H9 (cell line): ENCODE data around the gene ENO4. TPM values are rescaled to one million over a fixed set of nuclear protein-coding genes. Genes with fewer than 3 reads are reported as not detected.

ENCODE experiments used
- DNase-seq: peaks from one replicate; pipeline ENCODE4 v3.0.0-alpha.2; 2017
- H2AFZ ChIP-seq: one replicate; pipeline ENCODE4 v1.6.1; 2013; ENCODE audit warnings: mild to moderate bottlenecking, low read length, control low read depth, moderate library complexity
- H2AK5ac ChIP-seq: 2 replicates; pipeline ENCODE4 v1.6.1; 2013; ENCODE audit warnings: low read length, control low read depth, mixed read lengths; ENCODE audit not compliant: insufficient read length
- H2BK120ac ChIP-seq: one replicate; pipeline ENCODE4 v1.6.1; 2013; ENCODE audit warnings: low read depth, mild to moderate bottlenecking, low read length, control low read depth, inconsistent platforms; ENCODE audit not compliant: poor library complexity, severe bottlenecking
- H2BK12ac ChIP-seq: 2 replicates; pipeline ENCODE4 v1.6.1; 2013; ENCODE audit warnings: low read length, control low read depth, mixed read lengths, low read depth; ENCODE audit not compliant: insufficient read length
- H2BK15ac ChIP-seq: 2 replicates; pipeline ENCODE4 v1.6.1; 2013; ENCODE audit warnings: low read depth, low read length, control low read depth
- H2BK20ac ChIP-seq: one replicate; pipeline ENCODE4 v1.6.1; 2013; ENCODE audit warnings: low read depth, mild to moderate bottlenecking, low read length, control low read depth, inconsistent platforms; ENCODE audit not compliant: poor library complexity, severe bottlenecking
- H2BK5ac ChIP-seq: 2 replicates; pipeline ENCODE4 v1.6.1; 2013; ENCODE audit warnings: low read length, control low read depth, mixed read lengths; ENCODE audit not compliant: insufficient read length
- H3K14ac ChIP-seq: 2 replicates; pipeline ENCODE4 v1.6.1; 2013; ENCODE audit warnings: low read length, control low read depth; ENCODE audit not compliant: insufficient read depth
- H3K18ac ChIP-seq: 2 replicates; pipeline ENCODE4 v1.6.1; 2013; ENCODE audit warnings: low read depth, mild to moderate bottlenecking, mixed read lengths, low read length, control low read depth; ENCODE audit not compliant: insufficient read length
- H3K23ac ChIP-seq: 2 replicates; pipeline ENCODE4 v1.6.1; 2013; ENCODE audit warnings: low read length, control low read depth, mixed read lengths, low read depth; ENCODE audit not compliant: insufficient read length
- H3K23me2 ChIP-seq: 2 replicates; pipeline ENCODE4 v1.6.1; 2013; ENCODE audit warnings: low read depth, mild to moderate bottlenecking, mixed read lengths, low read length, control low read depth; ENCODE audit not compliant: insufficient read length, poor library complexity, severe bottlenecking
- H3K27ac ChIP-seq: 2 replicates; pipeline ENCODE4 v1.5.1; 2013; ENCODE audit warnings: low read length, control low read depth, mixed read lengths, low read depth; ENCODE audit not compliant: insufficient read length
- H3K27me3 ChIP-seq: 2 replicates; pipeline ENCODE4 v1.6.1; 2013; ENCODE audit warnings: low read length, control low read depth, inconsistent platforms; ENCODE audit not compliant: insufficient read depth
- H3K4ac ChIP-seq: 2 replicates; pipeline ENCODE4 v1.6.1; 2013; ENCODE audit warnings: low read depth, mild to moderate bottlenecking, control low read depth, inconsistent platforms, low read length, moderate library complexity
- H3K4me1 ChIP-seq: 2 replicates; pipeline ENCODE4 v1.6.1; 2013; ENCODE audit warnings: low read length, control low read depth, inconsistent platforms; ENCODE audit not compliant: insufficient read depth
- H3K4me2 ChIP-seq: 2 replicates; pipeline ENCODE4 v1.6.1; 2013; ENCODE audit warnings: low read length, control low read depth, mixed read lengths; ENCODE audit not compliant: insufficient read length, insufficient read depth
- H3K56ac ChIP-seq: 2 replicates; pipeline ENCODE4 v1.6.1; 2013; ENCODE audit warnings: low read depth, mild to moderate bottlenecking, mixed read lengths, low read length, control low read depth; ENCODE audit not compliant: insufficient read length
- H3K79me1 ChIP-seq: 2 replicates; pipeline ENCODE4 v1.6.1; 2013; ENCODE audit warnings: low read depth, mild to moderate bottlenecking, moderate library complexity, low read length, control low read depth, inconsistent platforms; ENCODE audit not compliant: insufficient read depth, poor library complexity, severe bottlenecking
- H3K79me2 ChIP-seq: 2 replicates; pipeline ENCODE4 v1.6.1; 2013; ENCODE audit warnings: low read length, control low read depth, inconsistent platforms; ENCODE audit not compliant: insufficient read depth
- H3K9ac ChIP-seq: 2 replicates; pipeline ENCODE4 v1.6.1; 2013; ENCODE audit warnings: low read length, control low read depth, mixed read lengths; ENCODE audit not compliant: insufficient read length; ENCODE audit errors: extremely low read depth
- H3K9me3 ChIP-seq: one replicate; pipeline ENCODE4 v1.6.1; 2013; ENCODE audit warnings: low read depth, low read length, inconsistent platforms; ENCODE audit not compliant: control insufficient read depth
- H3T11ph ChIP-seq: one replicate; pipeline ENCODE4 v1.6.1; 2013; ENCODE audit warnings: mild to moderate bottlenecking, low read length, control low read depth, inconsistent platforms
- H4K20me1 ChIP-seq: one replicate; pipeline ENCODE4 v1.6.1; 2013; ENCODE audit not compliant: control insufficient read depth, insufficient read length, insufficient read depth
- H4K5ac ChIP-seq: 2 replicates; pipeline ENCODE4 v1.6.1; 2013; ENCODE audit warnings: low read depth, mild to moderate bottlenecking, mixed read lengths, low read length, control low read depth; ENCODE audit not compliant: insufficient read length
- H4K8ac ChIP-seq: replicated peaks from 2 replicates; pipeline ENCODE4 v1.6.1; 2013; ENCODE audit warnings: low read length, control low read depth, mixed read lengths, low read depth; ENCODE audit not compliant: insufficient read length
- H4K91ac ChIP-seq: 2 replicates; pipeline ENCODE4 v1.6.1; 2013; ENCODE audit warnings: low read depth, mild to moderate bottlenecking, moderate library complexity, mixed read lengths, low read length, control low read depth; ENCODE audit not compliant: insufficient read length
- H3K27ac Mint-ChIP-seq, 3 experiments: 2 replicates in 2 of 3; 3 replicates in 1 of 3; pipeline ENCODE4 v1.8.0; 2020 to 2021; ENCODE audit warnings: mixed read lengths in 3 of 3, mild to moderate bottlenecking in 1 of 3, moderate library complexity in 1 of 3
- H3K27me3 Mint-ChIP-seq: 2 replicates; pipeline ENCODE4 v1.8.0; 2021; ENCODE audit warnings: low read depth, mild to moderate bottlenecking, moderate library complexity, mixed read lengths
- H3K36me3 Mint-ChIP-seq, 3 experiments: 2 replicates in 2 of 3; 3 replicates in 1 of 3; pipeline ENCODE4 v1.8.0; 2020 to 2021; ENCODE audit warnings: low read depth in 3 of 3, mixed read lengths in 3 of 3; ENCODE audit not compliant: insufficient read depth in 1 of 3
- H3K4me1 Mint-ChIP-seq, 2 experiments: 2 replicates each; pipeline ENCODE4 v1.8.0; 2020; ENCODE audit warnings: mixed read lengths in 2 of 2
- H3K4me3 Mint-ChIP-seq, 2 experiments: 2 replicates in 1 of 2; 3 replicates in 1 of 2; pipeline ENCODE4 v1.8.0; 2020 to 2021; ENCODE audit warnings: mild to moderate bottlenecking in 2 of 2, mixed read lengths in 2 of 2, moderate library complexity in 1 of 2
- H3K9me3 Mint-ChIP-seq, 2 experiments: 2 replicates in 1 of 2; 3 replicates in 1 of 2; pipeline ENCODE4 v1.8.0; 2020; ENCODE audit warnings: mild to moderate bottlenecking in 2 of 2, mixed read lengths in 2 of 2, moderate library complexity in 1 of 2
- WGBS: extraction: QIAGEN DNeasy Blood & Tissue Kit; methylation state at CpG from one replicate; pipeline ENCODE4 v1.1.7; 2013; ENCODE audit warnings: missing lambda C conversion rate, low lambda C conversion rate, mixed read lengths; ENCODE audit not compliant: insufficient read length; ENCODE audit errors: extremely low coverage; 5-methylcytosine and 5-hydroxymethylcytosine counted together
- total RNA-seq: library from RNA; stranded (reverse); gene quantifications from 2 replicates; pipeline ENCODE4 v1.2.1, GENCODE V29; 2021
- TF ChIP-seq, protein P1 (sequence below): fragments of 200-600 bp; sonication (generic); conservative IDR thresholded peaks from 3 replicates; pipeline ENCODE4 v1.8.0; 2021; ENCODE audit warnings: antibody characterized with exemption, mild to moderate bottlenecking

Gene ENO4
- total RNA-seq, 1 experiment from 2014 or later: 0.26 TPM

DNA sequence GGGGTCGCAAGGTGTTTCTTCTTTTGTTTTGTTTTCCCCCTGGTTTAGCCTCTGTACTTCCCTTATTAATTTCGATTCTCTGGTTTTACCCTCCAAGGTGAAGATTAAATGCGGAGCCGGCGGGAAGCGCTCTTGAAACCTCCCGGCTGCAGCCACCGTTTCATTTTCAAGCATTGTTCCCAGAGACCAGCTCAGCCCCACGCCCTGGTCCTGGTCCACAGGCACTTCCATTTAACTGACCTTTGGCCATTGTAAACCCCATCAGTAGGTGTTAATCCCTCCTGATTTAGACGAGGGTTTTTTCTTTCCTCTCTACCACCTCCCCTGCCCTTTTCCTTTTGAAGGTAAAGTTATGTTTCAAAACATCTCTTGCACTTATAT lies 39.2 kb upstream of the ENO4 start:
- Histone ChIP-seq H3K4me1 (0 out of 2 replicates have a peak, but pooled peaks cover 2% of the 10 kb centered on the region), H3K23me2 (no peaks in the 10 kb centered on the region), H4K20me1 (no peaks in the 10 kb centered on the region), H3K27me3 (no peaks in the 10 kb centered on the region; the same call in 1 of the 2 replicates), H3K23ac (no peak overlapping the region), H3K4ac (no peak overlapping the region), H4K91ac (no peak overlapping the region), H2AK5ac (no peak overlapping the region), H2BK20ac (no peak overlapping the region), H3K79me2 (no peaks in the 10 kb centered on the region), H3K27ac (no peak overlapping the region), H3K4me2 (no peak overlapping the region), H2AFZ (no peak overlapping the region), H4K8ac (no peak overlapping the region), H3K18ac (no peak overlapping the region), H4K5ac (no peak overlapping the region), H2BK5ac (no peak overlapping the region), H2BK120ac (no peak overlapping the region), H3K9me3 (no peaks in the 10 kb centered on the region), H3K56ac (no peak overlapping the region), H2BK12ac (no peak overlapping the region), H3K79me1 (no peaks in the 10 kb centered on the region), H3K14ac (no peak overlapping the region), H3T11ph (no peak overlapping the region), H2BK15ac (no peak overlapping the region), H3K9ac (no peak overlapping the region)
- H3K27me3 Mint-ChIP-seq: peaks cover 43% of the 10 kb centered on the region
- no peak overlapping the region for H3K27ac Mint-ChIP-seq
- TF ChIP-seq, protein P1, sequence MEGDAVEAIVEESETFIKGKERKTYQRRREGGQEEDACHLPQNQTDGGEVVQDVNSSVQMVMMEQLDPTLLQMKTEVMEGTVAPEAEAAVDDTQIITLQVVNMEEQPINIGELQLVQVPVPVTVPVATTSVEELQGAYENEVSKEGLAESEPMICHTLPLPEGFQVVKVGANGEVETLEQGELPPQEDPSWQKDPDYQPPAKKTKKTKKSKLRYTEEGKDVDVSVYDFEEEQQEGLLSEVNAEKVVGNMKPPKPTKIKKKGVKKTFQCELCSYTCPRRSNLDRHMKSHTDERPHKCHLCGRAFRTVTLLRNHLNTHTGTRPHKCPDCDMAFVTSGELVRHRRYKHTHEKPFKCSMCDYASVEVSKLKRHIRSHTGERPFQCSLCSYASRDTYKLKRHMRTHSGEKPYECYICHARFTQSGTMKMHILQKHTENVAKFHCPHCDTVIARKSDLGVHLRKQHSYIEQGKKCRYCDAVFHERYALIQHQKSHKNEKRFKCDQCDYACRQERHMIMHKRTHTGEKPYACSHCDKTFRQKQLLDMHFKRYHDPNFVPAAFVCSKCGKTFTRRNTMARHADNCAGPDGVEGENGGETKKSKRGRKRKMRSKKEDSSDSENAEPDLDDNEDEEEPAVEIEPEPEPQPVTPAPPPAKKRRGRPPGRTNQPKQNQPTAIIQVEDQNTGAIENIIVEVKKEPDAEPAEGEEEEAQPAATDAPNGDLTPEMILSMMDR: no peak
- H3K4me1 Mint-ChIP-seq: peaks cover 14 to 27% of the 10 kb centered on the region in 2 experiments
- peaks cover 0 to 3% (median 0%) of the 10 kb centered on the region in 3 experiments; a peak in 1 of 7 replicates for H3K36me3 Mint-ChIP-seq
- no peaks in the 10 kb centered on the region for H3K9me3 Mint-ChIP-seq
- WGBS: no CpG with 5 or more reads among the region's 10 CpGs
- no peak overlapping the region; a peak in 1 of 5 replicates for H3K4me3 Mint-ChIP-seq
- DNase-seq: no peak
